OCI-LY7 (cell line): ENCODE data around the gene SSPN. TPM values are rescaled to one million over a fixed set of nuclear protein-coding genes. Genes with fewer than 3 reads are reported as not detected.

Experiments
- BruUV-seq: library from RNA; stranded (reverse); fragments of 400-500 nt; replicated peaks from 2 replicates; lab custom pipeline; 2021; lab: Mats Ljungman, UMichigan
- CTCF ChIA-PET: fragments of 300-600 bp; sonication (Branson Sonifier 250); formaldehyde crosslinking; loops from one replicate; lab custom pipeline; 2022; ENCODE audit warnings: antibody characterized with exemption; ENCODE audit not compliant: unreplicated experiment; lab: Charles Lee
- POLR2A ChIA-PET: fragments of 300-600 bp; sonication (Branson Sonifier 250); formaldehyde crosslinking; loops from one replicate; lab custom pipeline; 2022; ENCODE audit warnings: antibody characterized with exemption; lab: Charles Lee
- DNase-seq: peaks from one replicate; pipeline ENCODE4 v3.0.0-alpha.2; 2015; ENCODE audit warnings: low spot score
- H2AFZ ChIP-seq: fragments of 200-600 bp; sonication (generic), shearing (Covaris generic); 2 replicates; pipeline ENCODE4 v1.6.1; 2014; ENCODE audit warnings: mild to moderate bottlenecking, antibody characterized with exemption, low read length, moderate library complexity
- H3K27ac ChIP-seq: fragments of 200-600 bp; sonication (generic); 2 replicates; pipeline ENCODE4 v1.5.1; 2014; ENCODE audit warnings: mixed run types, low read depth, mild to moderate bottlenecking, moderate library complexity, low read length, inconsistent platforms; ENCODE audit not compliant: poor library complexity, severe bottlenecking
- H3K36me3 ChIP-seq: fragments of 200-600 bp; sonication (generic); 2 replicates; pipeline ENCODE4 v1.6.1; 2014; ENCODE audit warnings: mild to moderate bottlenecking, antibody characterized with exemption, low read length, moderate library complexity, mixed read lengths; ENCODE audit not compliant: insufficient read depth
- H3K4me1 ChIP-seq: fragments of 200-600 bp; sonication (generic); 2 replicates; pipeline ENCODE4 v1.5.1; 2014; ENCODE audit warnings: mild to moderate bottlenecking, low read length; ENCODE audit not compliant: insufficient read depth, poor library complexity, severe bottlenecking
- H3K4me2 ChIP-seq: fragments of 200-600 bp; sonication (generic); 2 replicates; pipeline ENCODE4 v1.6.1; 2014; ENCODE audit warnings: mild to moderate bottlenecking, low read length
- H3K4me3 ChIP-seq: fragments of 200-600 bp; sonication (generic); 2 replicates; pipeline ENCODE4 v1.5.1; 2014; ENCODE audit warnings: mild to moderate bottlenecking, low read depth, low read length; ENCODE audit not compliant: poor library complexity, severe bottlenecking
- H3K79me2 ChIP-seq: fragments of 200-600 bp; sonication (generic); 2 replicates; pipeline ENCODE4 v1.6.1; 2016; ENCODE audit warnings: low read depth, mild to moderate bottlenecking, low read length, moderate library complexity, mixed read lengths; ENCODE audit not compliant: insufficient read depth
- H3K9me2 ChIP-seq: fragments of 200-600 bp; sonication (generic); 2 replicates; pipeline ENCODE4 v1.6.1; 2016; ENCODE audit warnings: mild to moderate bottlenecking, low read length, mixed read lengths; ENCODE audit not compliant: insufficient read depth
- H3K9me3 ChIP-seq: fragments of 200-600 bp; sonication (generic); 2 replicates; pipeline ENCODE4 v1.6.1; 2014; ENCODE audit warnings: mild to moderate bottlenecking, mixed run types, low read length, mixed read lengths
- H4K20me1 ChIP-seq: fragments of 200-600 bp; sonication (generic); 2 replicates; pipeline ENCODE4 v1.6.1; 2014; ENCODE audit warnings: mild to moderate bottlenecking, antibody characterized with exemption, low read length, moderate library complexity, mixed read lengths; ENCODE audit not compliant: insufficient read depth
- EZH2phosphoT487 ChIP-seq: fragments of 200-600 bp; sonication (generic); IDR thresholded peaks from 2 replicates; pipeline ENCODE4 v1.6.1; 2018; ENCODE audit warnings: low read depth, borderline replicate concordance, mild to moderate bottlenecking, mixed run types, antibody characterized with exemption, low read length, moderate library complexity, mixed read lengths
- intact Hi-C: fragments of 100-400 bp; cut with micrococcal nuclease; formaldehyde crosslinking; loops from one replicate; pipeline ENCODE4 v1.10.0; 2022; ENCODE audit not compliant: unreplicated experiment
- total RNA-seq, 2 experiments: library from RNA; depleted of rRNA in 1 of 2; stranded (reverse); fragments of >200 nt in 1 of 2; shearing (Covaris generic) in 1 of 2; gene quantifications; 2 replicates each; pipeline ENCODE4 v1.2.3, GENCODE V29; 2014 to 2022
- TF ChIP-seq, protein P1 (sequence below): fragments of 200-600 bp; sonication (generic); conservative IDR thresholded peaks from 2 replicates; pipeline ENCODE4 v1.5.1; 2014; ENCODE audit warnings: mild to moderate bottlenecking, antibody characterized with exemption, low read length, moderate library complexity, mixed read lengths

SSPN gene
- total RNA-seq, 2 experiments from 2014 or later: not detected

DNA sequence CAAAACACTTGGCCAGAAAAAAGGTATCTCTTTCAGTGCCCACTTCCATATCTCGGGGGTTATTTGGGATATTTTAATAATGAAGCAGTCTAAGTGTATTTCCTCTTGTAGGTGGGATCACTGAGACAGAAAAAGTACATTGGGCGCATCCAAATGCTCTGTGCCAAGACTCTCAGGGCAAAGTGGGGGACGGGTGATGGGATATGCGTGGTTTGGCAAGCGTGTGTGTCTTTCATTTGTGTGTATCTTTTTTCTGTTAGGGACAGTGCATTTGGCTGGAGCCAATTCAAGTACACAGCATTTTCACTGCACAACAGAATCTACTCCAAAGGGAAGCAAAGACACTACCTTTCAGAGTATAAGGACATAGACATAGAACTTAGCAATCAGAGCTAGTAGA is 29.3 kb downstream of the SSPN start:
- ChIA-PET CTCF (no interaction called here), POLR2A (interaction anchor here (0.7 to 0.9 kb wide), 4 partner anchors 8 to 971 kb away, joined by 3 to 6 read pairs (median 3); no protein-coding TSS in a partner anchor)
- no peak for TF ChIP-seq EZH2phosphoT487
- TF ChIP-seq, protein P1, sequence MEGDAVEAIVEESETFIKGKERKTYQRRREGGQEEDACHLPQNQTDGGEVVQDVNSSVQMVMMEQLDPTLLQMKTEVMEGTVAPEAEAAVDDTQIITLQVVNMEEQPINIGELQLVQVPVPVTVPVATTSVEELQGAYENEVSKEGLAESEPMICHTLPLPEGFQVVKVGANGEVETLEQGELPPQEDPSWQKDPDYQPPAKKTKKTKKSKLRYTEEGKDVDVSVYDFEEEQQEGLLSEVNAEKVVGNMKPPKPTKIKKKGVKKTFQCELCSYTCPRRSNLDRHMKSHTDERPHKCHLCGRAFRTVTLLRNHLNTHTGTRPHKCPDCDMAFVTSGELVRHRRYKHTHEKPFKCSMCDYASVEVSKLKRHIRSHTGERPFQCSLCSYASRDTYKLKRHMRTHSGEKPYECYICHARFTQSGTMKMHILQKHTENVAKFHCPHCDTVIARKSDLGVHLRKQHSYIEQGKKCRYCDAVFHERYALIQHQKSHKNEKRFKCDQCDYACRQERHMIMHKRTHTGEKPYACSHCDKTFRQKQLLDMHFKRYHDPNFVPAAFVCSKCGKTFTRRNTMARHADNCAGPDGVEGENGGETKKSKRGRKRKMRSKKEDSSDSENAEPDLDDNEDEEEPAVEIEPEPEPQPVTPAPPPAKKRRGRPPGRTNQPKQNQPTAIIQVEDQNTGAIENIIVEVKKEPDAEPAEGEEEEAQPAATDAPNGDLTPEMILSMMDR: no peak
- Histone ChIP-seq H3K9me3 (no peaks in the 10 kb centered on the region), H4K20me1 (no peaks in the 10 kb centered on the region), H3K4me3 (no peak overlapping the region), H3K4me2 (no peak overlapping the region), H3K79me2 (no peaks in the 10 kb centered on the region), H3K27ac (no peak overlapping the region), H3K9me2 (no peaks in the 10 kb centered on the region), H3K36me3 (no peaks in the 10 kb centered on the region), H2AFZ (no peak overlapping the region), H3K4me1 (no peaks in the 10 kb centered on the region)
- DNase-seq: no peak
- intact Hi-C loops: no loop called here
- no TSS peak for BruUV-seq

DNA sequence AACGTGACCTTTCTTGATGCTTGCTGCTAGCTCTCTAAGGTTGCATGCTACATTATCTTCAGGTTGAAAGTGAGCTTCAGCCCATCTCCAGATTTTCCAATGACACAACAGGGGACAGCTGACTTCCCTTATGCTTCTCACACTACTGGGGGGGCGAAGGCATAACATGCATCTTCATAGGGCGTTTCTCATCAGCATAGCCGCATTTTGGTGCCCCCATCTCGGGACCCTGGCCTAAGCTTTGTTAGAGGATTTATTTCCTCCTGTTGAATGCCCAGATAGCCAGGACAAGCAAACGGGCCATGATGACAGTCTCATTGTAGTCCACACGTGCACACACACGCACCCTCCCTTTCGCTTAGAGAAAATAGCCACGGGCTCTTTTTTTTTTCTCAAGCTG is 30.7 kb downstream of the SSPN start:
- DNase-seq: no peak
- TF ChIP-seq, protein P1: no peak
- TF ChIP-seq EZH2phosphoT487: no peak
- Histone ChIP-seq H3K4me3 (no peak overlapping the region), H3K9me3 (no peaks in the 10 kb centered on the region), H3K4me1 (no peaks in the 10 kb centered on the region), H3K36me3 (no peaks in the 10 kb centered on the region), H2AFZ (no peak overlapping the region), H3K9me2 (no peaks in the 10 kb centered on the region), H3K79me2 (no peaks in the 10 kb centered on the region), H3K4me2 (no peak overlapping the region), H3K27ac (no peak overlapping the region), H4K20me1 (no peaks in the 10 kb centered on the region)
- CTCF ChIA-PET: no interaction called here
- intact Hi-C loops: no loop called here
- no TSS peak for BruUV-seq
- POLR2A ChIA-PET: interaction anchor here (1.0 kb wide), 1 partner anchor 21 kb away, joined by 3 read pairs; no protein-coding TSS in a partner anchor

DNA sequence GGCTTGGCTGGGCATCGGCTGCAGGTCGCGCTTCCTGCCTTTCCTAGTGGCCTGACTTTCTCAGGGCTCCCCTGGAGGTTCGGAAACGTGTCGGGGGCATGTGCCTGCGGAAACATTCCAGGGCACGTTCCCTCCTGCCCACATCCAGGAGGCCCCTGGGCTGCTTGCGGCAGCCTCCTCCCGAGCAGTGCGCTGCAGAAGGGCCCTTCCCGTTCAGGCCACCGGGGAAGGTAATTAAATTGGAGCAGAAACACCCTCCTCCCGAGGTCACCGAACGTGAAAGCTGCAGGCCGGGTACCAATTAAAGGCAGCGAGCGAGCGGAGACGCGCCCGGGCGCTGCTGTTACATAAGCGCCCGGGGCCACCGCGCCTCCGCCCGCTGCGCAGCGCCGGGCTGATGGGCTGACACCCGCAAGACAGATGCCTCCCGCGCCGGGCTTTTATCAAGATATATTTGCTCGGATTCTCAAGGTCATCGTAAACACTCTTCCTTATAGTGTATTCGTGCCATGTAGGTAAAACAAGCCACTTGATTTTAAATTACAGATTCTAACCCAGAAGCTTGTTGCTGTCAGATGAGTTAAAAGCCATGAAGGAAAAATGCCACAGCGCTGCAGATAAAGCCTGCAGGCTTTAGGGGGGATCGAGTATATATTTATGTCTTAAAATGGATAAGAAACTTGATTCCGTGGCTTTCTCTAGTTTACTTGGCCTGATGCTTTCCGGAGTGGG is 31.4 kb downstream of the SSPN start:
- H3K4me1 ChIP-seq: no peaks in the 10 kb centered on the region
- no peaks in the 10 kb centered on the region for H3K79me2 ChIP-seq
- no peaks in the 10 kb centered on the region for H3K9me2 ChIP-seq
- no peaks in the 10 kb centered on the region for H3K36me3 ChIP-seq
- no TSS peak for BruUV-seq
- POLR2A ChIA-PET: no interaction called here
- no peak overlapping the region for H3K27ac ChIP-seq
- no peak overlapping the region for H3K4me3 ChIP-seq
- TF ChIP-seq, protein P1: no peak
- no peak for TF ChIP-seq EZH2phosphoT487
- no peak overlapping the region for H3K4me2 ChIP-seq
- no peaks in the 10 kb centered on the region for H4K20me1 ChIP-seq
- H2AFZ ChIP-seq: no peak overlapping the region
- no peak for DNase-seq
- CTCF ChIA-PET: no interaction called here
- H3K9me3 ChIP-seq: no peaks in the 10 kb centered on the region
- intact Hi-C loops: no loop called here
